HG03460 (cell line): ENCODE results near the gene TMEM253.

ENCODE experiments used
- ATAC-seq: cut with Tn5 transposase; IDR thresholded peaks from one replicate; pipeline ENCODE4 v1.9.1; 2021; ENCODE audit not compliant: unreplicated experiment

TMEM253 gene

GRCh38 chr14:21103710-21104447 lies 3.0 kb downstream of the TMEM253 start:
- peak; percentile 90 for ATAC-seq

GRCh38 chr14:21104448-21105060 lies 3.7 kb downstream of the TMEM253 start:
- peak; percentile 36 for ATAC-seq

GRCh38 chr14:21105095-21105494 lies 4.2 kb downstream of the TMEM253 start:
- ATAC-seq: no peak

- ATAC-seq: no peak
Measured at GRCh38 chr14:21106176-21106497, 5.3 kb downstream of the TMEM253 start.

GRCh38 chr14:21106498-21107282 lies 5.8 kb downstream of the TMEM253 start:
- no peak for ATAC-seq

- ATAC-seq: no peak
Measured at GRCh38 chr14:21107283-21107800, 6.5 kb downstream of the TMEM253 start.

GRCh38 chr14:21108791-21109190 lies 7.9 kb downstream of the TMEM253 start:
- no peak for ATAC-seq

- ATAC-seq: peak; percentile 52
Measured at GRCh38 chr14:21109377-21110138, 8.7 kb downstream of the TMEM253 start.

GRCh38 chr14:21112255-21112654 lies 11.4 kb downstream of the TMEM253 start:
- no peak for ATAC-seq

- ATAC-seq: no peak
Measured at GRCh38 chr14:21113369-21113768, 12.5 kb downstream of the TMEM253 start.

- ATAC-seq: no peak
Measured at GRCh38 chr14:21118933-21119332, 18.1 kb downstream of the TMEM253 start.

- ATAC-seq: no peak
Measured at GRCh38 chr14:21120686-21121085, 19.8 kb downstream of the TMEM253 start.

- ATAC-seq: no peak
Measured at GRCh38 chr14:21121122-21121521, 20.3 kb downstream of the TMEM253 start.

GRCh38 chr14:21123429-21123828 lies 22.6 kb downstream of the TMEM253 start:
- ATAC-seq: no peak

- no peak for ATAC-seq
Measured at GRCh38 chr14:21133901-21134300, 33.0 kb downstream of the TMEM253 start.

GRCh38 chr14:21136024-21136423 lies 35.2 kb downstream of the TMEM253 start:
- ATAC-seq: no peak

GRCh38 chr14:21142357-21142756 lies 41.5 kb downstream of the TMEM253 start:
- no peak for ATAC-seq

GRCh38 chr14:21145437-21145836 lies 44.6 kb downstream of the TMEM253 start:
- ATAC-seq: no peak

GRCh38 chr14:21149641-21150367 lies 48.9 kb downstream of the TMEM253 start:
- no peak for ATAC-seq
